Nephron (organoid): ENCODE data around the gene SORD.

Experiments
- H3K27ac Mint-ChIP-seq, 3 experiments: 2 replicates each; pipeline ENCODE4 v1.8.0; 2020; ENCODE audit warnings: mixed read lengths in 3 of 3, mild to moderate bottlenecking in 2 of 3, moderate library complexity in 1 of 3
- H3K27me3 Mint-ChIP-seq: 2 replicates; pipeline ENCODE4 v1.8.0; 2021; ENCODE audit warnings: low read depth, mild to moderate bottlenecking, moderate library complexity, mixed read lengths
- H3K36me3 Mint-ChIP-seq: 2 replicates; pipeline ENCODE4 v1.8.0; 2020; ENCODE audit warnings: low read depth, mixed read lengths
- H3K4me1 Mint-ChIP-seq: 2 replicates; pipeline ENCODE4 v1.8.0; 2020; ENCODE audit warnings: mixed read lengths
- H3K4me3 Mint-ChIP-seq, 3 experiments: 2 replicates each; pipeline ENCODE4 v1.8.0; 2020; ENCODE audit warnings: mild to moderate bottlenecking in 3 of 3, mixed read lengths in 3 of 3, moderate library complexity in 2 of 3
- H3K9me3 Mint-ChIP-seq: 2 replicates; pipeline ENCODE4 v1.8.0; 2020; ENCODE audit warnings: mixed read lengths
- TF ChIP-seq, protein P1 (sequence below), 3 experiments: fragments of 200-600 bp; sonication (generic); IDR thresholded peaks; one replicate each; pipeline ENCODE4 v1.5.0; 2021; ENCODE audit warnings: antibody characterized with exemption in 3 of 3; ENCODE audit not compliant: unreplicated experiment in 3 of 3

SORD gene

GRCh38 chr15:45115312-45115820 lies 92.4 kb downstream of the SORD start:
- H3K4me1 Mint-ChIP-seq, result peaks cover 11% of the 10 kb centered on the region
- TF ChIP-seq, protein P1, sequence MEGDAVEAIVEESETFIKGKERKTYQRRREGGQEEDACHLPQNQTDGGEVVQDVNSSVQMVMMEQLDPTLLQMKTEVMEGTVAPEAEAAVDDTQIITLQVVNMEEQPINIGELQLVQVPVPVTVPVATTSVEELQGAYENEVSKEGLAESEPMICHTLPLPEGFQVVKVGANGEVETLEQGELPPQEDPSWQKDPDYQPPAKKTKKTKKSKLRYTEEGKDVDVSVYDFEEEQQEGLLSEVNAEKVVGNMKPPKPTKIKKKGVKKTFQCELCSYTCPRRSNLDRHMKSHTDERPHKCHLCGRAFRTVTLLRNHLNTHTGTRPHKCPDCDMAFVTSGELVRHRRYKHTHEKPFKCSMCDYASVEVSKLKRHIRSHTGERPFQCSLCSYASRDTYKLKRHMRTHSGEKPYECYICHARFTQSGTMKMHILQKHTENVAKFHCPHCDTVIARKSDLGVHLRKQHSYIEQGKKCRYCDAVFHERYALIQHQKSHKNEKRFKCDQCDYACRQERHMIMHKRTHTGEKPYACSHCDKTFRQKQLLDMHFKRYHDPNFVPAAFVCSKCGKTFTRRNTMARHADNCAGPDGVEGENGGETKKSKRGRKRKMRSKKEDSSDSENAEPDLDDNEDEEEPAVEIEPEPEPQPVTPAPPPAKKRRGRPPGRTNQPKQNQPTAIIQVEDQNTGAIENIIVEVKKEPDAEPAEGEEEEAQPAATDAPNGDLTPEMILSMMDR (IDR thresholded peaks at IDR 0.05; ENCODE audit: unreplicated experiment in 3 of 3), result no peak
- H3K27me3 Mint-ChIP-seq, result peaks cover 81% of the 10 kb centered on the region
- no peak overlapping the region for H3K4me3 Mint-ChIP-seq
- H3K9me3 Mint-ChIP-seq, result no peaks in the 10 kb centered on the region
- H3K27ac Mint-ChIP-seq, result no peak overlapping the region
- H3K36me3 Mint-ChIP-seq, result no peaks in the 10 kb centered on the region

GRCh38 chr15:45116006-45116481 lies 93.0 kb downstream of the SORD start:
- H3K9me3 Mint-ChIP-seq, result no peaks in the 10 kb centered on the region
- no peaks in the 10 kb centered on the region for H3K36me3 Mint-ChIP-seq
- H3K4me3 Mint-ChIP-seq, result no peak overlapping the region
- H3K27me3 Mint-ChIP-seq, result peaks cover 78% of the 10 kb centered on the region
- peaks cover 11% of the 10 kb centered on the region for H3K4me1 Mint-ChIP-seq
- TF ChIP-seq, protein P1 (IDR thresholded peaks at IDR 0.05; ENCODE audit: unreplicated experiment in 3 of 3), result no peak
- H3K27ac Mint-ChIP-seq, result no peak overlapping the region

- no peak overlapping the region for H3K27ac Mint-ChIP-seq
- H3K36me3 Mint-ChIP-seq, result no peaks in the 10 kb centered on the region
- TF ChIP-seq, protein P1 (IDR thresholded peaks at IDR 0.05; ENCODE audit: unreplicated experiment in 3 of 3), result no peak
- no peak overlapping the region for H3K4me3 Mint-ChIP-seq
- peaks cover 11% of the 10 kb centered on the region for H3K4me1 Mint-ChIP-seq
- H3K9me3 Mint-ChIP-seq, result no peaks in the 10 kb centered on the region
- peaks cover 81% of the 10 kb centered on the region for H3K27me3 Mint-ChIP-seq
These were observed 93.7 kb downstream of the SORD start for GRCh38 chr15:45116482-45117307.

DNA sequence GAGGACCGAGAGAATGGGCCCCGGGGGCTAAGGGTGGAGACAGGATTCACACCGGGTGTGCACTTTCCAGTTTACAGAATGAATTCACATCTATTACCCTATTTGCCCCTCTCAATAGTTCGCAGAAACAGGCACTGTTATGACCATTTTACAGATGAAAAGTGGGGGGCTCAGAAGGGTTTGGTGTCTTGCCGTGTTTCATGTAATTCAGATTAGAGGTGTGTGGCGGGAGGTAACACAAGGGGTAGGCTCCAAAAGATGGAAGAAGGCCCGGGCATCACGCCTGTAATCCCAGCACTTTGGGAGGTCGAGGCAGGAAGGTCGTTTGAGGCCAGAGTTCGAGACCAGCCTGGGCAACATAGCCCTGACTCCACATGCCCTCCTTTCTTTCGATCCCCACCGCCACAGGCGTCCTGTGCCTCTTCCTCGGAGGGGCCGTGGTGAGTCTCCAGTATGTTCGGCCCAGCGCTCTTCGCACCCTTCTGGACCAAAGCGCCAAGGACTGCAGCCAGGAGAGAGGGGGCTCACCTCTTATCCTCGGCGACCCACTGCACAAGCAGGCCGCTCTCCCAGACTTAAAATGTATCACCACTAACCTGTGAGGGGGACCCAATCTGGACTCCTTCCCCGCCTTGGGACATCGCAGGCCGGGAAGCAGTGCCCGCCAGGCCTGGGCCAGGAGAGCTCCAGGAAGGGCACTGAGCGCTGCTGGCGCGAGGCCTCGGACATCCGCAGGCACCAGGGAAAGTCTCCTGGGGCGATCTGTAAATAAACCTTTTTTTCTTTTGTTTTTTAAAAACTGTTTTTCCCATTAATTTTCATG lies 94.5 kb downstream of the SORD start:
- Mint-ChIP-seq H3K27me3 (peaks cover 77% of the 10 kb centered on the region), H3K27ac (no peak overlapping the region), H3K4me1 (peaks cover 5% of the 10 kb centered on the region), H3K9me3 (no peaks in the 10 kb centered on the region), H3K4me3 (peak overlapping the region; percentile 57 to 70 (median 63)), H3K36me3 (no peaks in the 10 kb centered on the region)
- TF ChIP-seq, protein P1 (IDR thresholded peaks at IDR 0.05; ENCODE audit: unreplicated experiment in 3 of 3), result no peak

GRCh38 chr15:45118131-45118588 lies 95.2 kb downstream of the SORD start:
- TF ChIP-seq, protein P1 (IDR thresholded peaks at IDR 0.05; ENCODE audit: unreplicated experiment in 3 of 3), result peak; percentile 98 to 100 (median 100)
- Mint-ChIP-seq H3K4me1 (peaks cover 5% of the 10 kb centered on the region), H3K27me3 (peaks cover 77% of the 10 kb centered on the region), H3K36me3 (no peaks in the 10 kb centered on the region), H3K9me3 (no peaks in the 10 kb centered on the region), H3K4me3 (peak overlapping the region; percentile 57 to 70 (median 63)), H3K27ac (no peak overlapping the region)
